Measurements from ENCODE around the gene HMGB1. TPM values are rescaled to one million over a fixed set of nuclear protein-coding genes. Genes with fewer than 3 reads are reported as not detected.

HMGB1 gene
- total RNA-seq, 1 donor from 2014 or later, result 476 TPM

- peaks cover 33% of the 10 kb centered on the region for H3K4me1 Mint-ChIP-seq
- H3K4me3 Mint-ChIP-seq, result no peak overlapping the region
- no peak overlapping the region for H3K27ac Mint-ChIP-seq
- no peaks in the 10 kb centered on the region for H3K9me3 Mint-ChIP-seq
- no peaks in the 10 kb centered on the region for H3K27me3 Mint-ChIP-seq (ENCODE audit: low read depth)
- H3K36me3 Mint-ChIP-seq, result no peaks in the 10 kb centered on the region
- no peak for DNase-seq (ENCODE audit: low spot score in 2 of 2, unreplicated experiment in 2 of 2)
- no peak for TF ChIP-seq CTCF (IDR thresholded peaks at IDR 0.05; ENCODE audit: unreplicated experiment)
Observed at GRCh38 chr13:30410705-30411125, 55.0 kb downstream of the HMGB1 start.

GRCh38 chr13:30409886-30410704, 55.6 kb downstream of the HMGB1 start:
- peak overlapping the region; percentile 60 for H3K27ac Mint-ChIP-seq
- no peak for TF ChIP-seq CTCF (IDR thresholded peaks at IDR 0.05; ENCODE audit: unreplicated experiment)
- peaks cover 36% of the 10 kb centered on the region for H3K4me1 Mint-ChIP-seq
- H3K36me3 Mint-ChIP-seq, result no peaks in the 10 kb centered on the region
- H3K9me3 Mint-ChIP-seq, result no peaks in the 10 kb centered on the region
- no peak for DNase-seq (ENCODE audit: low spot score in 2 of 2, unreplicated experiment in 2 of 2)
- no peaks in the 10 kb centered on the region for H3K27me3 Mint-ChIP-seq (ENCODE audit: low read depth)
- H3K4me3 Mint-ChIP-seq, result no peak overlapping the region

- DNase-seq (ENCODE audit: low spot score in 2 of 2, unreplicated experiment in 2 of 2), result peak; percentile 84 to 95
- H3K4me1 Mint-ChIP-seq, result peaks cover 47% of the 10 kb centered on the region
- peak; percentile 77 for TF ChIP-seq CTCF (IDR thresholded peaks at IDR 0.05; ENCODE audit: unreplicated experiment)
- H3K27me3 Mint-ChIP-seq (ENCODE audit: low read depth), result no peaks in the 10 kb centered on the region
- H3K27ac Mint-ChIP-seq, result peak overlapping the region; percentile 72
- no peaks in the 10 kb centered on the region for H3K9me3 Mint-ChIP-seq
- peak overlapping the region; percentile 61 for H3K4me3 Mint-ChIP-seq
- H3K36me3 Mint-ChIP-seq, result no peaks in the 10 kb centered on the region
Observed at GRCh38 chr13:30408319-30409101, 57.2 kb downstream of the HMGB1 start.

- no peaks in the 10 kb centered on the region for H3K27me3 Mint-ChIP-seq (ENCODE audit: low read depth)
- no peak for DNase-seq (ENCODE audit: low spot score in 2 of 2, unreplicated experiment in 2 of 2)
- H3K9me3 Mint-ChIP-seq, result no peaks in the 10 kb centered on the region
- no peaks in the 10 kb centered on the region for H3K36me3 Mint-ChIP-seq
- no peak for TF ChIP-seq CTCF (IDR thresholded peaks at IDR 0.05; ENCODE audit: unreplicated experiment)
- H3K4me3 Mint-ChIP-seq, result no peak overlapping the region
- peaks cover 51% of the 10 kb centered on the region for H3K4me1 Mint-ChIP-seq
- H3K27ac Mint-ChIP-seq, result peak overlapping the region; percentile 22
Observed at GRCh38 chr13:30406779-30407416, 58.8 kb downstream of the HMGB1 start.

Other genes starting within 250 kb of the HMGB1 start
- 26.0 to 30.5 TPM (median 26.8 TPM) in 3 replicates for gene KATNAL1, start 158.4 kb downstream of the HMGB1 start, total RNA-seq
- 0.20 TPM in 1 of 3 replicates, not detected in the others for gene UBE2L5, start 43.4 kb downstream of the HMGB1 start, total RNA-seq
- 21.4 to 23.1 TPM (median 21.7 TPM) in 3 replicates for gene USPL1, start 152.0 kb upstream of the HMGB1 start, total RNA-seq